ENCODE results near the gene CYP3A4.

DNA sequence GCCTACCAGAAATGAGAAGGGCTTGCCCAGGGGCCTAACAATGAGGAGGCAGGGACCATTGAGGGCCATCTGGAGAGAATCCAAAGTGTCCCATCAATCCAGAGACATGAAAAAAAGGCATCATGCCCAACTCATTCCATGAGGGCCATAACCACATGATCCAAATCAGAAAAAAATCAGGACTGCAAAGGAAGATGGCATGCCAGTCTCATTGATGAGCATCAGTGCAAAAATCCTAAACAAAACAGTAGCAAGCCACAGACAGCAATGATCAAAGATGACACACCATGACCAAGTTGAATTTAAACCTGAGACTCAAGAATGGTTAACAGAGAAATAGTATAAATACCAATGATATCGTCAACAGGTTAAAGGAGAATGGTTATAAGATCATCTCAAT lies 7.0 kb upstream of the CYP3A4 start:
- TF ChIP-seq CTCF (IDR thresholded peaks at IDR 0.05), result no peak
- TF ChIP-seq POLR2AphosphoS5 (IDR thresholded peaks at IDR 0.05), result no peak

Measured in transverse colon (tissue), 4 donors.